Measurements from ENCODE around the gene EML5.
A peak's percentile ranks its signal among the peaks of the same experiment; 100 is the strongest.
"Not testable (repeated sequence)": the region's sequence is repeated elsewhere in the genome, so short reads cannot be mapped to it uniquely, and the experiment has no call there.

The EML5 gene

DNA sequence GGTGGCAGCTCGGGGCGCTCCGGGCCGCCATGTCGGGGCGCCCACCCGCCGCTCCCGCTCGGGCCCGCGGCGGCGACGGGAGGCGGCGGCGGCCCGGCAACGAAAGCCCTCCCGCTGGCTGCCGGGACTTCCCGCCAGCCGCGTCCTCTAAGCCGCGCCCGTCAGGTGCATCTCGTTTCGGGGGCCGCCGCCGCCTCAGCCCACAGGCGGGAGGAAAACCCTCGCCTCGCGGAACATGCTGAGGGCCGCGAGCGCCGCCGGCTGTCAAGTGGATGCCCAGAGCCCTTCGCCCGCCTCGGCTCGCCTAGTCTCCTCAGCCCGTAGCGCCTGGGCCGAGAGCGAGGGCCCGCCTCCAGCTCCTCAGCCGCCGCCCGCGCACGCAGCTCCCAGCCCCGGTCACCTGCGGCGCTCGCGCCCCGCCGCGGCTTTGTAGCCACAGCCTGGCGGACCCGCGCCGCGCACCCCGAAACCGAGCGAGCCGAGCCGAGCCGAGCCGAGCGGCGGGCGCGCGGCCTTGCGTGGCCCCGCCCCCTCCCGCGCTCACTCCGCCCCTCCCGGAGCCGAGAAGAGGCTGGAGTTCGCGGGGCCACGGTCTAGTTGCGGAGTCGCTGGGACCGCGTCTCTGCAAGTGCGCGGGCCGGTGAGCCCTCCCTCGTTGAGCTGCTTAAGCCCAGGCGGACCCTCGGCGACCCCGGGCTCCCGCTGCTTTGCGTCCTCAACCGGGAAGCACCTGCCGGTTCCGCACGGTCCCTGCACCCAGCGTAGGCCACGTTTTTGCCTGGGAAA is at the start of gene EML5:
Gene EML5 (minus strand): TSS at position 481 of the 786 bp plus-strand sequence. CDS start 450 bp downstream, at position 31.
- peak; percentile 8 for DNase-seq

DNA sequence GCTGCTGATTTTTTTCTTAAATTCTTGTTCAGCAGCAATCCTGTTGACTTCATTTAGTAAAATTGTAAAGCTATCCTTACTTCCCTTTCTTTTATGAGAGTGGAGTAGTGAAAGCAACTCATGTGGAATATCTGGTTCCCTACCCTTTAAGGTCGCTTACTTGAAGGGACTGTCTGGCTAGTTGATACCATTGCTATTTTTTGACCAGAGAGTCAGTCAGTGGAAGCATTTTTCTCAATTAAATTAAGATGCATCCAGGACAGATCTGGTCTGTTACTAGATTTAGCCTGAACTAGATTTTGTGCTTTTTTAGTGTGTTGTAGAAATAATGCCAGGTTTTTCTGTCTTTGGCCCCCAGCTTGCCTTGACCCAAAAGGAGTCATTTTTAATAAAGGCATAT is 49.7 kb upstream of the EML5 start:
- no peak for DNase-seq

DNA sequence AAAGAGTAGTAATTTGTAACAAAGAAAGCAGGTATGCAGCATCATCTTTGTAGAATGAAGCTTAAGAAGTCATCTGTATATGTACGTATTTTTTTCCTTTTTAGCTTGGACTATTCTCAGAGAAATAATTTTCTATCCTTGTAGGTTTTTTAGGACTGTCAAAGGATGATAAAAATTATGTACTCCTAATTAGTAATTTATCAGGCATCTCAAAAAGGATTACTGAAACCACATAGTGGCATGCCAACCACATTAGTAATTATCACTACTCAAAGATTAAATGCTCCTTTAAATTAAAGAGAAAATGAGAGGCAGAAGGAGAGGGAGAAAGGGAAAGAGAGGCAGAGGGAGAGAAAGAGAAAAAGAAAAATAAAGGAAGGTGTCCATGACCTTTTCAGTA is 49.0 kb upstream of the EML5 start:
- no peak for DNase-seq

- no peak for DNase-seq
Measured at GRCh38 chr14:88840926-88841325, 48.2 kb upstream of the EML5 start.

DNA sequence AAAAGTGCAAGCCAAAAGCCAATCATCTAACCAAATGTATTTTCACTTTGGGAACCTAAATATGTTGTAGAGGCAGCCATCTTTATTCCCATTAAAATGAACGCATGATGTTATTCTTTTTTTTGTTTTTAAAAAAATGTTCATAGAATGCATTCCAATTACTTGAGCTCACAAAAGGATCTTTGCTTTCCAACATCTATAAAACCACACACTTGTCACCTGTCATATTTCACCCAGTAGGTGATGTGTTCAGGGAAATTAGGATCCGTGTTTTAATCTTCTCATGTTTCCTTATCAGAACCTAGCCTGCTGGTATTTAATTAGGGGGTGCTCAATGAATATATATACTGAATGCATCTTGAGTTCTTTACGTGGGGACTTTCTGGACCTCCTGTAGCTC is 45.3 kb upstream of the EML5 start:
- no peak for DNase-seq

DNA sequence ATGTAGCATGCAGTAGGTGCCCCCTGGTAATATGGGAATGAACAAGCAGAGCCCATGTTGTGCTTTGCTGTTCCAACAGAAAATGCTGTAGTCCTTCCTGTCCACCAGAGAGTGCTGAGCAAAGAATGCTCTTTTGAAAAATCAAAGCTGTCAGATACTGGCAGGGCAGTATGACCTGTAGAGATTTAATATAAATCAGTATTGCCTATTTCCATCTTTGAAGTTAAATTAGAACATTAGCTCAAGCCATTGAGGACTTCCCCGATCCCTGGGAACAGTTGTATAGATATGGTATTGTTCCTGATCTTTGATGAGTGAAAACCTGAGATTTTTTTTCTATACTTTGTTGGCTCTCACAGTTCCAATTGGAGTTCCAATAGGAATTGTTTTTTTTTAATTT is 44.7 kb upstream of the EML5 start:
- DNase-seq: no peak

DNA sequence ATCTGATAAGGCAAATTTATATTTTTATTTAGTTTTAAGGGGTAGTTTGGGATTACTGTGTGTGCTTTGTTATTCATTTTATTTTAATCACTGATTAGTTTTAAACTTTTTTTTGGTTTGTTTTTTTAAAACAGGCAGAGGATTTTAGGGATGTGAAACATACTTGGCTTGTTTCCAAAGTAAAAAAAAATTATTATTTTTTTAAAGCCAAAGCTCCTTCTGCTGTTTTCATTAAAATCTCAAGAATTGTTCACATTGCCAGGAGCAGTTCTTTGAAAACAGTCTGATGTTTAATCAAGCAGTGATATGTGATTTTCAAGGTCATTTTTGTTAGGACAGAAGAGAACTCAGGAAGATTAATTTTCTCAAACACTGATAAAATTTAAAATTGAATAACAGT is 42.9 kb upstream of the EML5 start:
- DNase-seq: no peak

DNA sequence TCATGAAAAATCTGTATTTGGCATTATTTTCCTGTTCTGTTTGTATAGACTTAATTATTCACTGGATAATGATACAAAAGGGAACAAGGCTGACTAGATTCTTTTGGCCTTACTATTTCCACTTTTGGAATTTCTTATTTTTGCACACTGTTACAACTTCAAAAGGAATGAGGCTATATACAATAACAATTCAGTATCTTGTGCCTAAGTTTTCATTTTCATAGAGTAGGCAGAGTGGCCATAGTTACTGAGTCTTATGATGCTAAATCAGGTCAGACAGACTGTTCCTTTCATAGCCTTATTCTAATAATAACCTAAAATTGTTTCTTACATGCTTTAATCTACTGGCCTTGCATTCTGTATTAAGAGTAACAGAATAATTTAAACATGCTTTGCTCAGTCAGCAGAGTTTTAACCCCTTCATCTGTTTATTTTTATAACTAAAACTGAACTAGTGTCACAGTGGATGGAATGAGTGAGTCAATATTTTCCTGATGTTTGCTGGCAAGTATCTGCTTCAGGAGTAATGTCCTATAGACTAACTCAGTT is 42.2 kb upstream of the EML5 start:
- no peak for DNase-seq

- no peak for DNase-seq
Measured at GRCh38 chr14:88831284-88831683, 38.5 kb upstream of the EML5 start.

GRCh38 chr14:88829685-88830302 is 37.0 kb upstream of the EML5 start:
- DNase-seq: no peak

GRCh38 chr14:88829188-88829587 is 36.4 kb upstream of the EML5 start:
- no peak for DNase-seq

DNA sequence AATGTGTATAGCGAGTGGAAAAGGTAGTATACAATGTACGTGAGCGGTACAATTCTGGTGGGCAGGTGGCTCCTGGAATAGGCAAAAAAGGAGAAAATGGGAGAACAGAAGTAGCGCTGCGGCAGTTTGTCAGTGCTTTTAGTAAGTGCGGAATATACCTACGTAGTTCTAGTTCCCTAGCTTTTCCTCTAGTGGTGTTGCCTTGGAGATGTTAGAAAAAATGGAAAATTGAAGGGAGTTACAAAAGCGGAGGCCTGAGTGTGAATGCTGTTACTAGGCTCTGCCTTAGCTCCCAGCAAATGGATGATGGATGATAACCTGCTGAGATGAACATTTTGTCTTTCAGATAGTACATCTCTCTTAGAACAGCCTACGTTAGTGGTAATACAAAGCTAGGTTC is 32.8 kb upstream of the EML5 start:
- DNase-seq: no peak

DNA sequence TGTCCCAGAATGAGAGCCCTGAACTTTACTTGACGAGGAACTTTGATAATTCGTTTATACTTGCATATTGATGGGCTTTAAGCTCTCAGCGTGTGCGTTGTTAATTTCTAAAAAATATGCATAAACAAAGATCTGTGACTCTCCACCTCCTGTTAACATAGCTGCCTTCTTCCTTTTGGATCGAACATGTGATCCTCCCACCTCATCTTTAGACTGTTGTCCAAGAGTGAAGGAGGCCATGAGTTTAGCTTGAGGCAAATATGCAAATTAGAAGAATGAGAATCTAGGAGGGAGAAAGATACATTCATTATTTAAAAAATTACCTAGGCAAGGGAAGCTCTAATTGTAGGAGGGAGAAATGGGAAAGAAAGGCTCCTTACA is 32.3 kb upstream of the EML5 start:
- no peak for DNase-seq

DNA sequence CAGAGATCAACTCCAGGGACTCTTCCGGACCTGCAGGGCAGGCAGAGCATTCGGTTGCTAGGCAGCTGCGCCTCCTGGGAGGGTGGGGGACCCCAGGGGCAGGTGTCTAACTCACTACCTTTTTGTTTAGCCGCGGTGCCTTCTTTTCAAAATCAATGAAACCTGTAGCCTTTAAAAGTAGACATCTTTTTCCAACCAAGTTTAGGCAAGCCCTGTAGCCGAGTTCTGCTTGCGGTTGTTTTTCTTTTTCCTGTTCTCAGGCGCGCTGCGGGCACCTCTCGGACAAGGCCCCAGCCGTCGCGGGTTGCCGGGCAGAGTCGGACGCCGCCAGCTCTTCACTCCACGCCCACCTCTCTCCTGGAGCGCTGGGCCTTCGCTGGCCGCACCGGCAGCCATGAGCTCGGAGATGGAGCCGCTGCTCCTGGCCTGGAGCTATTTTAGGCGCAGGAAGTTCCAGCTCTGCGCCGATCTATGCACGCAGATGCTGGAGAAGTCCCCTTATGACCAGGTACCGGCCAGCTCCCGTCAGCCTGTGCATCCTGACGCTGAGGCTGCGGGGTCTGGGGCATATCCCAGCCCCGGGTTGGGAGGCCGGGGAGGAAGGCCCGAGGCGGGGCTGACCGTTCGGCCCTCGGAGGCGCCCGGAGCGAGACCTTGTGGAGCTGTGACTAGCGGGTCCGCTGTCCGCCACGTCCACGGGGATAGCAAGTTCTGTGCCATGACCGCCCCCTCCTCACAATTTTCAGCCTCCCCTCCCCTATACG is 31.7 kb upstream of the EML5 start, which contains the start of gene TTC8:
Gene TTC8 (plus strand): TSS at position 338 of the 764 bp plus-strand sequence. CDS start 57 bp downstream, at position 395.
- peak; percentile 68 for DNase-seq

DNA sequence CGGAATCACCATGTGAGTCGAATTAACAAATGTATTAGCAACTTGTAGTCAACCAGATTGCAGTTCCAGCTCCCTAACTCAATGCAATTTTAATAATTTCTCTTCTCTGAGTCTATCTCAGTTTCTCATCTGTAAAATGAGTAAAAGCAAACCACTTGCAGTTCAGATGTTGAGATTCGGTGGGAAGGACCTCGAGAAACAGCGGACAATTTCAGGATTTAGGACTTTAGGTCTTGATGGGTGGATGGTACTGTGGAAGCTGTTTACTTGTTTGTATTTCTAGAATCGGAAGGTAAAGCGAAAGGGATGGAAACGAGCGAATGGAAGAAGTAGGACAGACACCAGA is 31.2 kb upstream of the EML5 start:
- no peak for DNase-seq

DNA sequence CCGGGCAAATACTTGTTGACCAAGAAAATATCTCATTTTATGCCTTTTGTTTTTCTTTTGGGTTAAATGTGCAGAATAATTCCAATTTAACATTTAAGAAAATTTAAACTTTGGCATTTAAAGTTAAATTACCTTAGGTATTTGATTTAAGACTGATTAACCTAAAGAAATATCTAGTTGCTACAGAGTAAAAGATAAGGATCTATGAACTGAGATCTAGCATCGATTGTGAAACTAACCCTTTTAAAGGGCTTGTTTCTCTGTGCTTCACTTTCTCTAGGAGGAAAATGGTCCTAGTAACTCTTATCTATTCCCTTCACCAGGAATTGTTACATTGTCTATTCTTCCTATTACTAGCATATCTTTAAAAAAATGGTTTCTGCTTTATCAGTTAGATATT is 29.1 kb upstream of the EML5 start:
- DNase-seq: no peak

- no peak for DNase-seq
Measured at GRCh38 chr14:88821378-88821777, 28.6 kb upstream of the EML5 start.

DNA sequence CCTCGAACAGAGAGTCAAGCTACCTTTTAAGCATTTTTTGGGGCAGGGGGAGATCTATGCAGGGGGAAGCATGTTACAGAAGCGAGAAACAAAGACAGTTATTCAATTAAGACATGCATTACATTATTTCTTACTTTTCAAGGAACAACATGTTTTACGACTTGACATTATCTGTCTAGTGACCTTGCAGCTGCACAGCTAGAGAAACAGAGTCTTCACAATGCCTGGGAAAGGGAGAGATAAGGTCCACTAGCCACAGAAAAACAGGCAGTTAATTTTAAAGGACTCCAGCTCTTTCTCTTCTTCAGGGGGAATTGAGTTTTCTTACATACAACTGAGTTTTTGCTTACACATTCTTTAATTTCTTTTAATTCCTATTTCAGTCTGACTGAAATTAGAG is 26.9 kb upstream of the EML5 start:
- not testable (repeated sequence) for DNase-seq

GRCh38 chr14:88818018-88818417 is 25.3 kb upstream of the EML5 start:
- no peak for DNase-seq

- DNase-seq: no peak
Measured at GRCh38 chr14:88815980-88816379, 23.2 kb upstream of the EML5 start.

DNA sequence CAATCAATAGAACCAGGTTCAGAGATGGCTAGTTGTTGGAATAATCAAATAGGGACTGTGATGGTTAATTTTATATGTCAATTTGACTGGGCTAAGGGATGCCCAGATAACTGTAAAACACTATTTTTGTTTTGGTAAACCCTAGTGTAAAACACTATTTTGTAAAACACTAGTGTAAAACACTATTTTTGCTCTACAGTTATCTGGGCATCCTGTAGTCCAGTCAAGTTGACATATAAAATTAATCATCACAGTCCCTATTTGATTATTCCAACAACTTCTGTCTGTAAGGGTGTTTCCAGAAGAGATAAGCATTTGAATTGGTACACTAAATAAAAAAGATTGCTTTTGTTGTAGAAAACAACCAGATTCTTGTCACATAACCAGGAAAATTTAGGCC is 15.6 kb upstream of the EML5 start:
- no peak for DNase-seq

- DNase-seq: no peak
Measured at GRCh38 chr14:88804477-88804876, 11.7 kb upstream of the EML5 start.

GRCh38 chr14:88804035-88804434 is 11.3 kb upstream of the EML5 start:
- DNase-seq: no peak

GRCh38 chr14:88802596-88802995 is 9.8 kb upstream of the EML5 start:
- no peak for DNase-seq

All from GDM1 (cell line).